GM12891 (cell line): ENCODE measurements around the gene AMBRA1.
"Not testable (repeated sequence)": the region's sequence is repeated elsewhere in the genome, so short reads cannot be mapped to it uniquely, and the experiment has no call there.

ENCODE experiments used
- DNase-seq: peaks from one replicate; pipeline ENCODE4 v3.0.0; 2011; ENCODE audit warnings: low spot score; ENCODE audit not compliant: insufficient read length
- FAIRE-seq: peaks from 2 replicates; lab custom pipeline; 2011; peaks lifted over from hg19 to GRCh38; lab: Jason Lieb, UNC
- PAX5 ChIP-seq: IDR thresholded peaks from 2 replicates; pipeline ENCODE4 v1.6.1; 2011; ENCODE audit warnings: low read length, moderate library complexity, mild to moderate bottlenecking; ENCODE audit not compliant: insufficient read depth, severe bottlenecking
- POLR2A ChIP-seq: IDR thresholded peaks from 2 replicates; pipeline ENCODE4 v1.6.1; 2011; ENCODE audit warnings: low read depth, low read length, control low read depth
- POLR2AphosphoS5 ChIP-seq: IDR thresholded peaks from 2 replicates; pipeline ENCODE4 v1.6.1; 2011; ENCODE audit warnings: low read depth, low read length, control low read depth
- POU2F2 ChIP-seq: IDR thresholded peaks from 2 replicates; pipeline ENCODE4 v1.6.1; 2011; ENCODE audit warnings: low read depth, mild to moderate bottlenecking, control low read depth, low read length, moderate library complexity
- SPI1 ChIP-seq: IDR thresholded peaks from 2 replicates; pipeline ENCODE4 v1.6.1; 2011; ENCODE audit warnings: low read depth, low read length, control low read depth
- TAF1 ChIP-seq: IDR thresholded peaks from 2 replicates; pipeline ENCODE4 v1.6.1; 2011; ENCODE audit warnings: low read depth, low read length, control low read depth

Gene AMBRA1

GRCh38 chr11:46599340-46600193 lies 5.7 kb upstream of the AMBRA1 start:
- TF ChIP-seq SPI1 (no peak), TAF1 (no peak), POU2F2 (no peak), PAX5 (no peak), POLR2A (no peak), POLR2AphosphoS5 (no peak)
- no peak for FAIRE-seq
- no peak for DNase-seq

- TF ChIP-seq SPI1, result no peak
- no peak for TF ChIP-seq POU2F2
- no peak for TF ChIP-seq TAF1
- no peak for TF ChIP-seq POLR2A
- no peak for TF ChIP-seq PAX5
- no peak for TF ChIP-seq POLR2AphosphoS5
- DNase-seq (no peak), FAIRE-seq (no peak)
Observed at GRCh38 chr11:46597609-46598219, 3.9 kb upstream of the AMBRA1 start.

GRCh38 chr11:46597155-46597554 lies 3.3 kb upstream of the AMBRA1 start:
- FAIRE-seq, result no peak
- no peak for DNase-seq
- no peak for TF ChIP-seq POU2F2

- no peak for TF ChIP-seq POLR2A
- no peak for TF ChIP-seq TAF1
- TF ChIP-seq POLR2AphosphoS5, result no peak
- no peak for TF ChIP-seq PAX5
- no peak for TF ChIP-seq SPI1
- TF ChIP-seq POU2F2, result no peak
- FAIRE-seq, result no peak
- no peak for DNase-seq
Observed at GRCh38 chr11:46594785-46595184, 962 bp upstream of the AMBRA1 start.

- FAIRE-seq, result no peak
- no peak for TF ChIP-seq POLR2A
- TF ChIP-seq POLR2AphosphoS5, result no peak
- TF ChIP-seq TAF1, result no peak
Observed at GRCh38 chr11:46594374-46594700, 514 bp upstream of the AMBRA1 start.

GRCh38 chr11:46590740-46591605 lies 2.9 kb downstream of the AMBRA1 start:
- DNase-seq (no peak), FAIRE-seq (no peak)
- TF ChIP-seq TAF1 (no peak), PAX5 (no peak)

More at GRCh38 chr11:46594374-46594700, 514 bp upstream of the AMBRA1 start:
- DNase-seq, result no peak

GRCh38 chr11:46588915-46589314 lies 4.9 kb downstream of the AMBRA1 start:
- no peak for TF ChIP-seq SPI1
- no peak for TF ChIP-seq POLR2AphosphoS5
- TF ChIP-seq PAX5, result no peak
- no peak for TF ChIP-seq POU2F2
- TF ChIP-seq POLR2A, result no peak
- no peak for TF ChIP-seq TAF1
- DNase-seq (no peak), FAIRE-seq (no peak)

- TF ChIP-seq PAX5 (no peak), POLR2AphosphoS5 (no peak), POLR2A (no peak), POU2F2 (no peak), TAF1 (no peak), SPI1 (no peak)
- FAIRE-seq (no peak), DNase-seq (no peak)
Observed at GRCh38 chr11:46588131-46588530, 5.7 kb downstream of the AMBRA1 start.

GRCh38 chr11:46583513-46583912 lies 10.3 kb downstream of the AMBRA1 start:
- not testable (repeated sequence) for FAIRE-seq, DNase-seq

- no peak for TF ChIP-seq PAX5
- no peak for TF ChIP-seq POLR2AphosphoS5
- no peak for TF ChIP-seq TAF1
- TF ChIP-seq POLR2A, result no peak
- no peak for TF ChIP-seq SPI1
- no peak for TF ChIP-seq POU2F2
- no peak for FAIRE-seq
Observed at GRCh38 chr11:46582588-46582987, 11.2 kb downstream of the AMBRA1 start.

More at GRCh38 chr11:46582588-46582987, 11.2 kb downstream of the AMBRA1 start:
- no peak for DNase-seq
